Activated gamma-delta T cell treated with anti-CD3 and anti-CD28 coated beads, Interleukin-2, amount 50 U/mL, for 16 hours (primary cell): ENCODE results near the gene DIP2B.

Source experiments
- DNase-seq: peaks from one replicate; pipeline ENCODE4 v3.0.0-alpha.2; 2020; ENCODE audit warnings: low read depth

DIP2B gene

GRCh38 chr12:50614167-50614759 is 109.5 kb downstream of the DIP2B start:
- DNase-seq = no peak

GRCh38 chr12:50615145-50615906 is 110.5 kb downstream of the DIP2B start:
- DNase-seq = no peak

GRCh38 chr12:50615907-50616296 is 111.1 kb downstream of the DIP2B start:
- no peak for DNase-seq

DNA sequence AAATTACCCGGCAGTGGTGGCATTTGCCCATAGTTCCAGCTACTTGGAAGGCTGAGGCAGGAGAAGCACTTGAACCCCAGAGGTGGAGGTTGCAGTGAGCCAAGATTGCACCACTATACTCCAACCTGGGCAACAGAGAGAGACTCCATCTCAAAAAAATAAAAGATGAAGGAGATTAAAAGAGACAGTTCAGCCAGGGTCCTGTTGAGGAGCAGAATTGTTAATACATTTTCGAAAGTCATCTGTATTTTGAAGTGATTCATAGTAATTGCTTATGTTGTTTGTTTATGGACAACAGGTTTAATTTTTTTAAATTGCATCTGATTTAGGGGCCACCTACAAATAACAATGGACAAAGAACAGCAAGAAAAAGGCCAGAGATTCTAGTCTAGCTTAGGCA is 112.9 kb downstream of the DIP2B start:
- no peak for DNase-seq

DNA sequence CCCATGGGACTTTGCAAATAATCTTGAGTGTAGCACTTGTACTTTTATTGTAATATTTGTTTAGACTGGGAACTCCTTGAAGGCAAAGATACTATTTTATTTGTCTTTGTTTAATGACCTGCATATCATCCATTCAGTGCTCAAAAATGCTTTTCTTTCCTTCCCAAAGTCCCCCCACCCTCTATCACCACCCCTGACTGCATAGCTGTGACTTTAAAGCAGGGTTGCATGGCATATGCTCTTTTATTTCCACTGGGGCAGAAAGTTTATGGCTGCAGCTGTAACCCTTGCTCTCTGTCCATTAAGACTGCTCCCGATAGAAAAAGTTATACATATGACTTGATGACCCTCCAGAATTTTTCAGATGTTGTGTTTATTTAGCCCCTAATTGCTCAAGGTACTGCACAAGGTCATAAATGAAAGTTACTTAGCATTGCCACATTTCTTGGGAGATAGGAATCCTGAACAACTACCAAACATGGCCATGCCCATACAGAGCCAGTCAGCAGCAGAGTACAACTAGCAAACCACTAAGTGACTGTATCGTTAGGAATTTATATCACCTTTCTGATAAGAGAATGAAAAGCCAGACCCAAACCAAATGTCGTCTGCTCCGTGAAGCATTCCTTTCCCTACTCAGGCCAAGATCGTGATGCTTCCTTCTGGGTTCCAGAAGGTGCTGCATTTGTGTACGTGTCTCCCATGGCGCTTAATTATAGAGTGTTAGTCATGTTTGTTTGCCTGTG is 114.3 kb downstream of the DIP2B start:
- no peak for DNase-seq

- DNase-seq = no peak
These were observed 114.8 kb downstream of the DIP2B start for GRCh38 chr12:50619610-50619958.

DNA sequence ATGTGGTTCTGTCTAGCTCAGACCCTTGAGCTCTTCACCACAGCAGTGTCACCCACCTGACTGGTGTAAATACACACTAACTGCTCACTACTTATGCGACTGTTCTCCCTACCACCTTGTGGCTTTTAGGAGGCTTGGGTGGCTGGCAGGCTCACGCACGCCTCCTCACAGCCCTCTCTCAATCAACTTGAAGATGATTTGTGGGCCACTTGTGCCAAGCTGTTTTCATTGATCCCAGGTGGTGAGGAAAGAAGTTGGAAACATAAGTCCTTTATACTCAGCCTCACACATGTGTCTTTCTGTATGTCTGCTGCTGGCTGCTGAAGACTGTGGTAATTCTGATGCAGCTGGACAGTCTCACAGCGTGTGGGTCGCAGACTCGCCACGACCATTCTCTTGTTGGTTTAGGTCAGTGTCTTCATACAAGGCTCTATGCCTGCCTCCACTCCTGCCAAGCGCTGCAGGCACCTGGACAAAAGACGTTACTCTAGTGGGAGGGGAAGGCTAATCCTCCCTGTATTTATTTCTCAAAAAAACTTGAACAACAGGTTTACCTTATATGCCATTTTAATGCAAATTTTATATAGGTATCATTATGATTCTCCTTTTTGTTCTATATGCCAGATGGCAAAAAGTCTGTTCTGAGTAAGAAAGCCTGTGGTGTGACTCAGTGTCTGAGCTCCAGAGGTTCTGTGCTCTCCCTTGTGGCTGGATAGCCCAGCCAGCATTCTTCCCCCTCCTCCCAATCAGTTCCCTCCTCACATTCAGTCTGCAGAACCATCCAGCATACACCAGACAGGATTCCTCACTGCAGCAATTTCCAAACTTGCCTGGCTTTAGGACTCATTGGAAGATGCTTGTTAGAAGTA is 115.6 kb downstream of the DIP2B start:
- DNase-seq = no peak

DNA sequence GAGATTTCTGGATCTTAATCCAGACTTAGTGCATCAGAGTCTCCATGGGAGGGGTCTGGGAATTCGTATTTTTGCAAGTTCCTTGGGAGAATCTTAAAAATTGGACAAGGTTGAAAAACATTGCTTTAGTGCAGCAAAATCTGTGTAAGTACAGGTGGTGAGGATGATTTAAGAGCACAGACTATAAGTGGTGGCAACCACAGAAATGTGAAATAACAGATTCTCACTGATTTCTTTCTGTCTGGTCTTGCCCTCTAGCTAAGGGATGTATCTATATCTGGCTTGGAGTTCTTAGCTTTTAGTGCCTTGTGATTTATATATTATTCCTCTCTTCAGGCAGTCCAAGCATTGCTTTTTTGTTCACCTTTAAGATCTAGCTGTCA is 116.2 kb downstream of the DIP2B start:
- DNase-seq = no peak

DNA sequence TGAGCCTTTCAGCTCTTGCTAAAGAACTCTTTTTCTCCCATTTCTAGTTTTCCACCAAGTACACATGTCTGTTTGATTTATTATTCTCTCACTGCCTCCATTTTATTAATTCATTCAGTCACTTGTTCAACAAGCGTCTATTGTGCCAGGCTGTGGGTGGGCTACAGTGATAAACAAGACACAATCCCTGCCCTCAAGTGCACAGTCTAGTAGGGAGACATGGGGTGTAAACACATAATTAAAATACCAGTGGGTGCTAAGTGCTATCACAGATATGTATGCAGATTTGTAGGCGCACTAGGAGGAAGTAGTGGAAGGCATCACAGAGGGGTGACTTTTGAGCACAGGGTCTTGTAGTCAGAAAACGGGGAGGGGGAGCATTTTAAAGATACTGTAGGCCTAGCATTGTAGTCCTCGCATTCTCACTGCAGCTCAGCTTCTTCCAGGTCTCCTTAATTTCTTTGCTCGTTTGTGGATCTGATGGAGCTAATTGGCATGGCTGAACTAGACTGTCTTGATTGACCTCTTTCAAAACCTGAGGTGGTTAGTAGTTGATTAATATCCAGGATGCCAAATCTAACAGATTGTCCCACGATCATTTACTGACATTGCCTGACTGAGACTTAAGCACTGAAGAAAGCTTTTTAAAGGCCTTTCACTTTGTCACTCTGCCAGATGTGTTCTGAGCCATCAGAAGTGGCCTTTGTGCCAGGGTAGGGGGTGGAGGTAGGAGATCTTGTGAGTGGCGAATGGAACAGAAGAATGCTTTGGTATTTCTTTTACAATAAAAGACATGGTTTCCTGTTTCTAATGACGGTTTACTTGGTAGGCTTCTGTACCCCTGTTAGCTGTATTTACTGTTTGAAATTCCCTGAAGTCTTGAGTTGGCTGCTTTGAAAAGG is 116.9 kb downstream of the DIP2B start:
- no peak for DNase-seq

DNA sequence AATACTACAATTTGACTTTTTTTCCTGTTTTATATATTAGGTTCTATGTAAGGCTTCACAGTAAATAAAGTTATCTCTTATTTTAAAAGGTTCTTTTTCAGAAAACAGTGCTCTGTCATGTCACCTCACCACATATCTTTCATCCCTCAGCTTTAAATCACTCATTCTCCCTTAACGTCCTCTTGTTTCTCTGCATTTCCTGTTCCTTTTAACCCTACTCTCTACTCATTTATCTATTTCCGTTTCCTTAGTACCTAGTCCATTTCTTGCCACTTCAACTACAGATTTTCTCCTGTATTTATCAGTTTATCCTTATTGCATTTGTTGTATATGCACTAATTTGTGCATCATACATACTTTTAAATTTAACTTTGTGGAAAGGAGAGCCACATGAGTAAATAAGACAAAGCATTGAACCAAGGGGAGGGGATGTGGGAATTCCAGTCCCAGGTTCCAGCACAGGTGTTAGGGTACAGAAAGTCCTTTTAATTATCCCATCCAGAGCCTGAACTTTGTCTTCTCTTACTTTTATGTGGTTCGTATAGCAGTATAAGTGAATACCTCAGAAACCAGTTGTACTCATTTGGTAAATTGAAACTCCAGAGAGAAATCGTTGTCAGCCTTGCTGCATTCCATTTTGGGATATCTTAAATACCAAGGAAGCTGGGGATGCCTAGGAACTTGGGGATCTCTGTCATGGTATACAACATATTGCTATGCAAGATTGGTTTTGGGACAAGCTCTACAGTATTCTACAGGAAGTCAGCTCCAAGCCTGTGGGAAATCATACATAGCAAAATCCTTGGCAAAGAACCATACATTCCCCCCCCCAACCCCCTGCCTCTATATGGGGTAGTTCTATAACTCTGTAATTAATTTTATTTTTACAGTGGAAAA is 120.5 kb downstream of the DIP2B start:
- no peak for DNase-seq

DNA sequence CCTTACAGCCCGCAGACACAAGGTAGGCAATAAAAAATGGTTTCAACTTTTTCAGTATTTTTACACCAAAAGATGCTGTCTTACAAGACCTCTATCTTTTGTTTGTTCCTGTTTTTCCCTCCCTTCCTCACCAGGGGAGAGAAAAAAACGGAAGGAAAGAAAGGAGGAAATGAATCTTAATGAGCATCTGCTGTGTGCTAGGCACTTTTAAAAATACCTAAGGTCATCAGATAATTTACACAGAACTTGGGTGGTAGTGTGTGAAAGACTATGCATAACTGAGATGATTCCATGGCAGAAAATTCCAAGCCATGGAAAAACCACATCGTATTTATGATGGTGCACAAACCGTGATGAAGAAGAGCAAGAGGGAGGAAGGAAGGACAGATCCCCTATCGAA is 121.2 kb downstream of the DIP2B start:
- DNase-seq = no peak

DNA sequence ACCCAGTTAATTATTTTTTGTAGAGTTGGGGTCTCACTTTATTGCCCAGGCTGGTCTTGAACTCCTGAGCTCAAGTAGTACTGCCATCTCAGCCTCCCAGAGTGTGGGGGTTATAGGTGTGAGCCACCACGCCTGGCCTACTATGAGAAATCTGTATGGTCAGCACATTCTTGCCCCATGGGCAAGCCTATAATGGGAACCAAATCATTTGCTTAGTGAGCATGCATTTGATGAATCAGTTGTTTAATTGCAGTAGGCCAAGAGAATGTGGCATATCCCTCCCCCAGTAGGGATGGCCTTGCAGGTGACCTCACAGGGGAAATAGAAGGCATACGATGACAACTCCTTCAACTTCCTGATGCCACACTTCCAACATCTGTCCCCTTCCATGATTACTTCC is 122.7 kb downstream of the DIP2B start:
- no peak for DNase-seq

- no peak for DNase-seq
These were observed 123.6 kb downstream of the DIP2B start for GRCh38 chr12:50628394-50628793.

- no peak for DNase-seq
These were observed 129.2 kb downstream of the DIP2B start for GRCh38 chr12:50633955-50634354.

GRCh38 chr12:50634379-50634778 is 129.6 kb downstream of the DIP2B start:
- no peak for DNase-seq

- no peak for DNase-seq
These were observed 130.6 kb downstream of the DIP2B start for GRCh38 chr12:50635364-50635763.

GRCh38 chr12:50635857-50636256 is 131.1 kb downstream of the DIP2B start:
- no peak for DNase-seq

DNA sequence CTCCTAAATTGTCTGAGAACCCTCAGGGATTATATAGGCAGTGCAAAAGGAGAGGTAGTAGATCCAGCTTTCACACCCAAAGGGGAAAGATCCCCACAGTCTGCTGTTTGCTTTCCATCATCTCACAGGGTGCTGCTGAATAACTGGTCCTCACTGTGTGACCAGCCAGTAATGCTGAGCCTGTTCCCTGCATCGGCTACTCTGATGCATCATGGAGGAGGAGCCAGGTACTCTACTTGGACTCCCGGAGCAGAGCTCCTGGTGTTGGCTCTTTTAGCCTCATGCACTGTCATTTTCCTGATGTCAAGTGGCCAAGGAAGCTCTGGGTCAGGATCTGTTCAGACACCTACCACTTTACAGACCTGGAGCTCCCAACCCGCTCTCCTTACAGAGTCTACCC is 131.7 kb downstream of the DIP2B start:
- no peak for DNase-seq

GRCh38 chr12:50637870-50638481 is 133.2 kb downstream of the DIP2B start:
- DNase-seq = no peak

DNA sequence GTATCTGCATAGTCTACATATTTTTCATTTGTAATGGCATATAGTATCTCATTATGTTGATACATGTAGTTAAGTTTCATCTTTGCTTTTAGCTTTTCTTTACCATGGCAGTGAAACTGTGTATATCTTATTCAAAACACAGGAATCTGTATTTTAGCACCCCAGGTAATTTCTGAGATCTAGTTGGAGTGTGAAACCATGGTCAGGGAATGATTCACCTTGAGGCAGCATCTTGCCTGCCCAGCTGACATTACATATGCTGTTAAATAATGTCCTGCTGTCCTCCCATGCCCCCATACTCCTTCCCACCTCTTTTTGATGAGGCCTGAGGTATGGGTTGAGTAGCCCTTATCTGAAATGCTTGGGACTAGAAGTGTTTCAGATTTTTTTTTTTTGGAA is 133.7 kb downstream of the DIP2B start:
- DNase-seq = no peak
